IPS DF 19.7 (cell line): ENCODE measurements around the gene PER2.

Experiments used
- DNase-seq: peaks from one replicate; pipeline ENCODE4 v3.0.0-alpha.2; 2013; ENCODE audit warnings: low read depth, low spot score

PER2 gene

DNA sequence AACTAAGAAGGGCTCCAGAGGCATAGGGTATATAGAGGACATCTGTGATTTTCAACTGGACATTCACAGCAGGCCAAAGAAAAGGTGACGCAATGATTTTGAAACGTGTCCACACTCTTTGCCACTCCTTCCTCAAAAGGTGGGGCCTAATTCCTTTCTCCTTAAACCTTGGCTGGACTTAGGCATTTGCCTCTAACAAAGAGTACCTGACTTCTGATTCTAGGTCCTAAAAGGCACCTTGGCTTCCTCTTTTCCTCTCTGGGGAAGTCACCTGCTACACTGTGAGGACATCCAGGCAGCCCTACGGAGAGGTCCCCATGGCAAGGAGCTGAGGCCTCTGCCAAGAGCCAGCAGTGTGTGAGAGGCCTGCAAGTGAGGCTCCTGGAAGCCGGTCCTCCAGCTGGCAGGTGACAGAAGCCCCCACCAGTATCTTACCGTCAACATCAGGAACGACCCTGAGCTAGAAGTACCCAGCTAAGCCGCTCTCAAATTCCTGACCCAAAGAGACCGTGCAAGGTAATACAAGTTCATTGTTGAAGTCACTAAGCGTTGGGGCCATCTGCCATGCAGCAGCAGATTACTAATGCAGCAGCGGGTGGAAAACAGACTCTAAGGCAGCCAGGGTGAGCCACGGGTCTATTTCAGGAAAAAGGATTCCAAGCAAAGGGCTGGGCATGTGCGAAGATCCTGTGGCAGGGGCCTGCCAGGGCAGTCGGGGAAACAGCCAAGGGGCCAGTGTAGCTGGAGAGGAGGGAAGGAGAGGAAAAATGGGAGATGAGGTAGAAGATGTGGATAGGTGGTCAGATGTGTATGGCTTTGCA, 41.2 kb downstream of the PER2 start:
- DNase-seq = no peak

GRCh38 chr2:238244151-238244550, 44.3 kb downstream of the PER2 start:
- DNase-seq = no peak

- no peak for DNase-seq
Observed at GRCh38 chr2:238243496-238244076, 44.8 kb downstream of the PER2 start.

DNA sequence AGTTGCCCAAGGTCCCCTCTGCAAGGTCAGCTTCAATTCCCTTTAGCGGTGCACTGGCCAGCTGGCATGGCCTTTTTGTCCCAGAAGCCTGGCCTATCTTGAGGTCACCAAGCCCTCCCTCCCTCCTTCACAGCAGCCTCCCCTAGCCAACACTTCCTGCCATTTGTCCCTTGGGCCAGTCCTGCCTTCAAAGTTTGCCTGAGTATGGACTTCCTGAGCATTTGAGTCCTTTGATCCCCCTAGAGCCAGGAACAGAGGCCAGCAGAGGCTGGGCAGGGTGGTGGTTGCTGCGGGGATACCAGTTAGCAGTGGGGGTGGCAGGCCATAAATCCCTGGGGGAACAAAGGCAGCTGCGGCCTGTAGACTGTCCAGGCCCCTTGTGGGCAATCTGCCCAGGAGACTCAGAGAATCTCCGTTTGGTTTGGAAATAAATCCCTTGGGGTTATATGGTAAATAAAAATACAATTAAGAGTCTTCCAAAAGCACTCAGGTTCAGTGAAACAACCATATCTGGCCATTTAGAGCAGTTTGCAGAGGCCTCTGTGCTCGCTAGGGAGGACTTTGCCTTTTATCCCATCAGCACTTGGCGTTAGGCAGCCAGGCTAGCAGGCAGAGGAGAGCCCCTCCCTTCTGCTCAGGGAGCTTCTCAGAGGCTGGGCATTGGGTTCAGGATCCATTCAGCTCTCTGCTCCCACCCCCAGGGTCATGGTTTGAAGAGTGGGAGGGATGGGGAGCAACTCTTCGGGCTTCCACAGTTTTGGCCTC, 45.5 kb downstream of the PER2 start:
- DNase-seq = no peak

- DNase-seq = no peak
Observed at GRCh38 chr2:238241970-238242369, 46.4 kb downstream of the PER2 start.

GRCh38 chr2:238240757-238241711, 47.4 kb downstream of the PER2 start:
- no peak for DNase-seq

DNA sequence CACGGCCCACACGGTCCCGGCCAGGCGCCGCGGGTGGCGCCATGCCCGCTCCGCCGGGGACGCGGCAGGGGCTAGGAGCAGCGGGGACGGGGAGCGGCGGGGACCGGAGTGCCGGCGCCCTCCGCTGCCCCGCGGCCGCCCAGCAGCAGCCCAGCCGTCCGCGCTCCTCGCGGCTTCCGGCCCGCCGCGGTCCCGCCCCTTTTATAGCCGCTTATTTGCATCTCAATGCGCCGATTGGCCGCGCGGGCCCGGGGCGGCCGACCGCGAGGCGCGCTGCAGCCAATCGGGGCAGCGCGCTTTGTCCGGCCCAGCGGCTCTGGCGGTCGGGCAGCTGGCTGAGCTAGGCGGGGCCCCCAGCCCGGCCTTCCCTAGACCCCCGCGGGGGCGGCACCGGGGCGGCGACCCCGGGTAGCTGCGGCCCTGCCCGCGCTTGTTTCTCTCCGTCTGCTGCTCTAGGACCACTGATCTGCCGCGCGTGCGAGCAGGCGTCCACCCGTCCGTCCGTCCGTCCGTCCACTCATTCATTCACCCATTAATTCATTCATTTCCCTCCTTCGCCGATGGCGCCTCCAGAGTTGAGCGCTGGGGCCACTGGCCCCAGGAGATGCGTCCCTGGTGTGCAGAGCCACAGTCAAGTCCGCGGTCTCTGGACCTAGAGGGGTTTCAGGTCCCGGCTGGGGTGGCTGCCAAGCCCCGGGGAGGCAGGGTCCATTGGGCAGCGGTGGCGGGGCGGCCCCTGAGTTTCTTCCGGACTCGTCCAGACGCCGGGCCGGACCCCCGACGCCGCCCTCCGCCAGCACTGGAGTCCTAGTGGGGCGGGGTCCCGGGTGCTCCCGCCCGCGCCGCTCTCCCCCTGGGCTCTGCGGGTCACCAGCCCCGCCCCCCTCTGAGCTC, 48.3 kb downstream of the PER2 start, which contains the start of gene HES6:
Gene HES6 (minus strand): TSS at position 176 of the 894 bp plus-strand sequence. CDS start 133 bp downstream, at position 43.
- DNase-seq = no peak

GRCh38 chr2:238239543-238239862, 48.9 kb downstream of the PER2 start:
- no peak for DNase-seq

DNA sequence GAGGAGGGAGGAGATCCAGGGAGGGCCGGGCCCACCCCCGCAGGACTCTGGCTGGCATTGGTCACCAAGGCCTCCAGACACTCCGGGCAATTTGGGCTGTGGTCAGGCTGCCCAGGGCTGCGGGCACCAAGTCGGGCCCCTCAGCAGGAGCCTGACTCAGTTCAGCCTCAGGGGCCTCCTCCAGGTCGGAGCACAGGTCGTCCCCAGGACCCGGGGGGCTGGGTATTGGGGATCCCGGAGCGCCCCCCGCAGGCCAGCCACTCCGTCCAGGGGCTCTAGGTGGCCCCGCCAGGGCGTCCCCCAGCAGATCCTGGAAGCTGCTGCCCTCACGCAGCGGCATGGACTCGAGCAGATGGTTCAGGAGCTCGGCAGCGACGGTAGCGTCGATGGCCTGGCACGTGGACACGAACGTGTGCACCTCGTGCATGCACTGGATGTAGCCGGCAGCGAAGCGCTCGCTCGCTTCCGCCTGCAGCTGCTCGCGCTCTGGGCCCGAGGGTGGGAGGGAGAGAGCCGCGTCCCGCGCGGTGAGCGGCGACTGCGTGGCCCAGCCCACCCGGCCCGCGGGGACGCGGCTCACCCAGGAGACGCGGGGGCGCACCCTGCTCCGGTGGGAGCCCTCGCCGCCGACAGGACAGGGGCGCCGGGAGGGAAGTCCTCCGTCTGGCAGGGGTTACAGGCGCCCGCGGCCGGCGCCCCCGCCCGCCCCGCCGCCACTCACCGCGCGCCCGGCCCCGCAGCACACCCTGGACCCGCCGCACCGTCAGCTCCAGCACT, 49.5 kb downstream of the PER2 start:
- no peak for DNase-seq

DNA sequence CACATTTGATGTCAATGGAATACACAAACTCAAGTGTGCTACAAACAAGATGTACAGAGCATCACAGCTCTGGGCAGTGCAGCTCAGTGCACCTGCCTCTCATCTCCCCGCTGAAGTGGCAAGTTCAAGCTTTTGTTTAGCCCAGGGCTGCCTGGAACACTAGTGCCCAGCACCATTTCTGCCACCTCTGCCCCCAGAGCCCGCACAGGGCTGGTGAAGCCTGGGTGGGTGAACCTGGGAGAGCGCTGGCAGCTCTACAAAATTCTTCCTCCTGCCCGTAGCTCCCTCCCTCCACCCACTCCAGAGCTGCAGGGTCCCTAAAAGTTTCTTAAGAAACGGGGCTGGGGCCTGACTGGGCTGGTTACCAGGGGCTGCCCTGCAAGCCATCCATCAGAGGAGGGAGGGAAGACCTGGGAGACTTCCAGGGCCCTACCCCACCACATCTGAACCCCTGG, 50.1 kb downstream of the PER2 start:
- DNase-seq = no peak

DNA sequence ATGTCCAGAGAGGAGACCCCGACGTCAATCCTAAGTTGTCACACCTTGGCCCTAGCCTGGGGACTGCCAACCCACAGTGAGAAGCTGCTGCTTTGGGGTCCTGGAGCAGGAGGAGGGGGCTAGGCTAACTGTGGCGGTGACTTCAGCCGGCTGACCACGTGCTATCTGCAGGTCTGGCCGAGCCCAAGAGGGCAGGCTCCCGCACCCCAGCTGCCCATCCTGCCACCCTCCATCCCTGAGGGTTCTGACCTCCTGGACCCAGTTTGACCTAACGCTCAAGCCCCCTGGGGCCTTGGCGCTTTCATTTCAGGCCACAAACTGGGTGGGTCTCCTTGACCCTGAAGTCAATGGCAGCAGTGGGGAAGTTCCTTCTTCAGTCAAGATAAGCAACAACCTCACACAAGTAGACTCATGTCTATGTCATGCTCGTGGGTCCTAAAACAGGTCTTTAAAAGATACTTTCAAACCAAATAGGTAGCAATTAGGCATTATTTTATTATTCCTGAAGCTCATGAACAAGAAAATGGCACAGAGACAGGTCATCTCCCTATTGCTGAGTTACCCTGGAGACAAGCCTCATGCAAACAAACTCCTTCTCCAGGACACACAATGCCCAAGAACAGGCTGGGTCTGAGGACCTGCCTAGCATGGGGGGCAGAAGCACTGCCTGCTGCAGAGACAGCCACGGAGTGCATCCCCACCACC, 50.8 kb downstream of the PER2 start:
- no peak for DNase-seq

DNA sequence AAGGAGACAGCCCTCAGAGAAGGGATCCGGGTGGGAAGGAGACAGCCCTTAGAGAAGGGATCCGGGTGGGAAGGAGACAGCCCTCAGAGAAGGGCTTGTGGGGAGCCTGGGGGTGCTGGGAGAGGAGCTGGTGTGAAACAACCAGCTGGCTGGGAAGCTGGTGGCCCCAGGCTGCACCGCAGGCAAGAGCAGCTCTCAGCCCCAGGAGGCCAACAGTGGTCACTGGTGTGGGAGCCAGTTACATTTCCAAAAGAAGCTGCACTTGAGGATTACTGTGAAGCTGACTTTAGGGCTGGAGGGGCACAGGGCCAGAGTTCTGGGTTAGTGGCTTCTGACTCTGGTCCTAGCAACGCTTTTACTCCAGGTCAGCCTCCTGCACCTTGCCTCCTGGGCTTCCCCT, 51.8 kb downstream of the PER2 start:
- no peak for DNase-seq

DNA sequence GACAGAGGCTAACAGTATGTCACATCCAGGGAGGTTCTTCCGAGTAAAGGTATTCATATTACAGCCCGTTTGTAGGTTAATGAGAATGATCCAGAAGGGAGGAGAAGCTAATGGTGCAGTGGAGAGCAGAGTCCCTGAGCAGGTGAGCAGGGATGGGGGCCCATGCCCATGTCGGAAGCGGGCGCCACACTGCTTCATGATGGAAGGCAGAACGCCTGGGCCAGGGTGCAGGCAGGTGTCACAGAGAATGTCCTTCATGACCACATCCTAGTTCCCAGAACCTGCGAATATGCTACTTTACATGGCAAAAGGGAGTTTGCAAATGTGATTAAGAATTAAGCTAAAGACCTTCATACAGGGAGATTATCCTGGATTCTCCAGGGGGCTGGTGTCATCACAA, 52.6 kb downstream of the PER2 start:
- no peak for DNase-seq

GRCh38 chr2:238235331-238235732, 53.1 kb downstream of the PER2 start:
- DNase-seq = no peak

DNA sequence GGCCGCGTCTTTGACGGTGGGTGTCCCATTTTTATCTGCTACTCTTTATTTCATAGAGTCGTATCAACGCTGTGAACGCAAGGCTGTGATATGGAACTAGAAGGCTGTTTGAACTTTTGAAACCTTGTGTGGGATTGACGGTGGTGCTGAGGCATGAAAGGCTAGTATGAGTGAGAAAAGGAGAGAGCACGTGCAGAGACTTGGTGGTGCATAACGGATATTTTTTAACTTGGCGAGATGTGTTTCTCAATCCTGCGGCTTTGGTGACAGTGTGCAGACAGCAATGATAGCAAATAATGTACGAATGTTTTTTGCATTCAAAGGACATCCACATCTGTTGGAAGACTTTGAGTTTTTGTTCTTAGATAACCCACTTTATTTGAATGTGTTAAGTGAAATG, 54.8 kb downstream of the PER2 start:
- no peak for DNase-seq

DNA sequence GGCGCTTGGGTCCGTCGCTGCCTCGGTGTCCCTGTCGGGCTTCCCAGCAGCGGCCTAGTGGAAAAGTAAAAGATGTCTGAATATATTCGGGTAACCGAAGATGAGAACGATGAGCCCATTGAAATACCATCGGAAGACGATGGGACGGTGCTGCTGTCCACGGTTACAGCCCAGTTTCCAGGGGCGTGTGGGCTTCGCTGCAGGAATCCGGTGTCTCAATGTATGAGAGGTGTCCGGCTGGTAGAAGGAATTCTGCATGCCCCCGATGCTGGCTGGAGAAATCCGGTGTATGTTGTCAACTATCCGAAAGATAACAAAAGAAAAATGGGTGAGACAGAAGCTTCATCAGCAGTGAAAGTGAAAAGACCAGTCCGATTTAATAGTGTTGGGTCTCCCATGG, 56.6 kb downstream of the PER2 start:
- DNase-seq = no peak

GRCh38 chr2:238231251-238231793, 57.1 kb downstream of the PER2 start:
- DNase-seq = no peak

DNA sequence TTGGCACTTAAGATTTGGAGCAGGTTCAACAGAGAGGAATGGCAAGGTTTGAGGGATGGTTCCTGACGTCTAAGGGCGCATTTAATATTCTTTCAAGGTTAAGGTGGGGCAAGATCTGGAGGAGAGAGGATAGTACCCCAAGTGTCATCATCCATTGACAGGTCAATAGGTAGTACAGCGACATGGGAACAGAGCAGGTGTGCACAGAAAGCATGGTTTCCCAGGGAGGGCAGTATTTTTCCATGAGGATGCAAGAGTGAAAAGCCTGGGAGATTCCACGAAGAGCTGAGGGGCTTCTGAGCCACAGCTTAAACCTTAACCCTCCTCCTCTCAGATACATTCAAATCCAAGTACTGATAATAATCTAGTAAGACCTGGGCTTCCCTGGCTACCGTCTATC, 57.7 kb downstream of the PER2 start:
- no peak for DNase-seq

DNA sequence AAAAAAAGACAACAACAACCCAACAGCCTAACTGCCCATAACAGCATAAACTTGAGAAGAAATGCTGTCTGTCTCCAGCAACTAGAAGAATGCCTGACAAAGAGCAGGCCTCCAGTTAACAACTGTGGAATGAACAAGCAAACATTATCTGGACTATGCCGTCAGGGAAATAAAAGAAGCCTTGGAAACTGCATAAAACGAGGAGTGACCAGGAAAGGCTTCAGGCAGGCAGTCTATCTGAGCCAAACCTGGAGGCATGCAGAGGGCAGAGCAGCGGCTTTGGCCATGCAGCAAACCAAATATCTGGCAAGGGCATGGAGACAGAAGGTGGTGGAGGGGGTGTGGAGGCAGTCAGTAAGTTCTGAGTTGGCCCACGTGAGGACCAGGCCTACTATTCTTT, 59.7 kb downstream of the PER2 start:
- DNase-seq = no peak
